ENCODE measurements around the gene SPATA17.

- TF ChIP-seq CTCF (optimal IDR thresholded peaks at IDR 0.05 in 1 of 3, IDR thresholded peaks at IDR 0.05 in 1 of 3, conservative IDR thresholded peaks at IDR 0.05 in 1 of 3; ENCODE audit: extremely low read depth in 1 of 3, insufficient read depth in 2 of 3, low read length in 3 of 3), result no peak
- TF ChIP-seq EZH2 (IDR thresholded peaks at IDR 0.05; ENCODE audit: low read length), result no peak
Observed at GRCh38 chr1:217857061-217857460, 225.9 kb downstream of the SPATA17 start.
